IMR-90 (cell line): Measurements from ENCODE around the gene TMEM176A. TPM values are rescaled to one million over a fixed set of nuclear protein-coding genes. Genes with fewer than 3 reads are reported as not detected.

Experiments
- ATAC-seq: fragments of 200-7000 bp; cut with Tn5 transposase; 2 replicates; pipeline ENCODE4 v1.9.1; 2020; ENCODE audit warnings: low read depth, mild to moderate bottlenecking, moderate library complexity
- BruUV-seq: library from RNA; stranded (reverse); fragments of 400-500 nt; replicated peaks from 2 replicates; lab custom pipeline; 2021; lab: Mats Ljungman, UMichigan
- CTCF ChIA-PET: fragments of 300-600 bp; formaldehyde crosslinking; extraction: SDS; loops from one replicate; lab custom pipeline; 2021; ENCODE audit warnings: antibody characterized with exemption; lab: Yijun Ruan, JAX
- POLR2A ChIA-PET: fragments of 300-600 bp; sonication (Branson Sonifier 250); formaldehyde crosslinking; loops from one replicate; lab custom pipeline; 2022; ENCODE audit warnings: antibody characterized with exemption; ENCODE audit not compliant: unreplicated experiment; lab: Charles Lee
- DNase-seq: peaks from one replicate; pipeline ENCODE4 v3.0.0; 2013
- H2AFZ ChIP-seq: replicated peaks from 2 replicates; pipeline ENCODE3; 2013; ENCODE audit warnings: low read length, mild to moderate bottlenecking; ENCODE audit not compliant: poor library complexity
- H2AK5ac ChIP-seq: 2 replicates; pipeline ENCODE4 v1.6.1; 2013; ENCODE audit warnings: low read depth, low read length, inconsistent platforms
- H2AK9ac ChIP-seq: replicated peaks from 2 replicates; pipeline ENCODE3; 2013; ENCODE audit warnings: mild to moderate bottlenecking, low read depth, low read length, moderate library complexity; ENCODE audit not compliant: poor library complexity
- H2BK120ac ChIP-seq: 2 replicates; pipeline ENCODE4 v1.6.1; 2013; ENCODE audit warnings: low read depth, low read length, inconsistent platforms
- H2BK15ac ChIP-seq: 3 replicates; pipeline ENCODE4 v1.6.1; 2013; ENCODE audit warnings: low read depth, low read length, inconsistent platforms
- H2BK20ac ChIP-seq: 2 replicates; pipeline ENCODE4 v1.6.1; 2013; ENCODE audit warnings: low read depth, mild to moderate bottlenecking, inconsistent platforms, low read length, moderate library complexity
- H2BK5ac ChIP-seq: 2 replicates; pipeline ENCODE4 v1.6.1; 2013; ENCODE audit warnings: mild to moderate bottlenecking, low read depth, low read length, inconsistent platforms; ENCODE audit not compliant: poor library complexity, severe bottlenecking
- H3K14ac ChIP-seq: replicated peaks from 2 replicates; pipeline ENCODE4 v1.6.1; 2013; ENCODE audit warnings: low read depth, low read length, inconsistent platforms
- H3K18ac ChIP-seq: 2 replicates; pipeline ENCODE4 v1.6.1; 2013; ENCODE audit warnings: low read depth, low read length, control low read depth
- H3K23ac ChIP-seq: 2 replicates; pipeline ENCODE4 v1.6.1; 2013; ENCODE audit warnings: low read depth, low read length, inconsistent platforms
- H3K27ac ChIP-seq: 2 replicates; pipeline ENCODE4 v1.5.1; 2013; ENCODE audit warnings: mild to moderate bottlenecking, control low read depth, low read length; ENCODE audit not compliant: insufficient read depth
- H3K27me3 ChIP-seq: 2 replicates; pipeline ENCODE4 v1.6.1; 2013; ENCODE audit warnings: low read length; ENCODE audit not compliant: control insufficient read depth, insufficient read depth
- H3K36me3 ChIP-seq: 2 replicates; pipeline ENCODE4 v1.6.1; 2013; ENCODE audit warnings: low read length, mixed read lengths; ENCODE audit not compliant: control insufficient read depth, insufficient read depth
- H3K4ac ChIP-seq: 2 replicates; pipeline ENCODE4 v1.6.1; 2013; ENCODE audit warnings: low read depth, low read length, inconsistent platforms
- H3K4me1 ChIP-seq: 2 replicates; pipeline ENCODE4 v1.6.1; 2013; ENCODE audit warnings: low read length, mixed read lengths; ENCODE audit not compliant: control insufficient read depth, insufficient read depth
- H3K4me2 ChIP-seq: 2 replicates; pipeline ENCODE4 v1.6.1; 2013; ENCODE audit warnings: low read depth, mild to moderate bottlenecking, control low read depth, low read length, moderate library complexity
- H3K4me3 ChIP-seq: 2 replicates; pipeline ENCODE4 v1.5.1; 2013; ENCODE audit warnings: low read depth, mild to moderate bottlenecking, control low read depth, low read length, moderate library complexity; ENCODE audit not compliant: insufficient read depth
- H3K56ac ChIP-seq: 2 replicates; pipeline ENCODE4 v1.6.1; 2013; ENCODE audit warnings: low read length, inconsistent platforms; ENCODE audit not compliant: insufficient read depth; ENCODE audit errors: extremely low read depth
- H3K79me1 ChIP-seq, 2 experiments: 2 replicates each; pipeline ENCODE4 v1.6.1; 2013; ENCODE audit warnings: low read length in 2 of 2, inconsistent platforms in 1 of 2, low read depth in 1 of 2
- H3K9ac ChIP-seq: 2 replicates; pipeline ENCODE4 v1.6.1; 2013; ENCODE audit warnings: low read depth, low read length, control low read depth
- H3K9me1 ChIP-seq: 2 replicates; pipeline ENCODE4 v1.6.1; 2013; ENCODE audit warnings: low read length, inconsistent platforms; ENCODE audit not compliant: insufficient read depth
- H3K9me3 ChIP-seq: 2 replicates; pipeline ENCODE4 v1.6.1; 2013; ENCODE audit warnings: low read length; ENCODE audit not compliant: control insufficient read depth, insufficient read depth
- H4K20me1 ChIP-seq: 2 replicates; pipeline ENCODE4 v1.6.1; 2013; ENCODE audit warnings: low read length, inconsistent platforms; ENCODE audit not compliant: insufficient read depth
- H4K5ac ChIP-seq: 2 replicates; pipeline ENCODE4 v1.6.1; 2013; ENCODE audit warnings: mild to moderate bottlenecking, low read depth, low read length, control low read depth
- H4K8ac ChIP-seq, 2 experiments: 2 replicates each; pipeline ENCODE4 v1.6.1; 2013; ENCODE audit warnings: low read depth in 2 of 2, low read length in 2 of 2, control low read depth in 1 of 2, inconsistent platforms in 1 of 2
- H4K91ac ChIP-seq: 2 replicates; pipeline ENCODE4 v1.6.1; 2013; ENCODE audit warnings: low read depth, low read length, inconsistent platforms; ENCODE audit not compliant: insufficient read depth
- CHD1 ChIP-seq: IDR thresholded peaks from 2 replicates; pipeline ENCODE4 v1.6.1; 2012; ENCODE audit warnings: low read depth, low read length, improper control_type of control experiment
- CTCF ChIP-seq: conservative IDR thresholded peaks from 2 replicates; pipeline ENCODE4 v1.5.1; 2012; ENCODE audit warnings: mild to moderate bottlenecking, low read depth, low read length, improper control_type of control experiment
- WGBS, 2 experiments: methylation state at CpG; one replicate each; pipeline versions ENCODE4 v1.1.5 to v1.1.7; 2013; ENCODE audit warnings: missing lambda C conversion rate in 2 of 2; ENCODE audit not compliant: insufficient read length in 1 of 2; ENCODE audit errors: extremely low coverage in 2 of 2; 5-methylcytosine and 5-hydroxymethylcytosine counted together
- dilution Hi-C: fragments of 300-500 bp; cut with HindIII; formaldehyde crosslinking; loops from one replicate; pipeline ENCODE4 v1.14.3; 2018; ENCODE audit warnings: low sequenced_read_pairs; ENCODE audit not compliant: unreplicated experiment
- in situ Hi-C: fragments of 300-500 bp; cut with MboI; formaldehyde crosslinking; loops from 3 replicates; pipeline ENCODE4 v1.14.3; 2019; ENCODE audit warnings: low sequenced_read_pairs, inconsistent platforms, mixed read lengths
- intact Hi-C: fragments of 100-400 bp; cut with micrococcal nuclease; formaldehyde crosslinking; loops from 2 replicates; pipeline ENCODE4 v1.10.0; 2022
- polyA plus RNA-seq, 3 experiments: library from polyadenylated mRNA; depleted of rRNA; stranded (reverse); fragments of >200 nt; gene quantifications; 2 replicates each; pipeline ENCODE4 v1.2.3, GENCODE V29; 2012; ENCODE audit warnings: low replicate concordance in 1 of 3
- total RNA-seq: library from RNA; depleted of rRNA; stranded (reverse); fragments of >200 nt; gene quantifications from 2 replicates; pipeline ENCODE4 v1.2.3, GENCODE V29; 2012

Gene TMEM176A
- total and polyA plus RNA-seq, 2 of the 4 experiments (the other 2 are of a cell fraction) = not detected

GRCh38 chr7:150753826-150754603 lies 46.6 kb upstream of the TMEM176A start:
- no peaks in the 10 kb centered on the region for H3K9me3 ChIP-seq
- H3K56ac ChIP-seq = no peak overlapping the region
- in situ Hi-C loops = no loop called here
- no peaks in the 10 kb centered on the region for H3K36me3 ChIP-seq
- H2BK15ac ChIP-seq = no peak overlapping the region
- CTCF ChIA-PET = interaction anchor here (0.7 kb wide), 1 partner anchor 855 kb away, joined by 3 read pairs; no protein-coding TSS in a partner anchor
- no peak overlapping the region for H3K4ac ChIP-seq
- H3K18ac ChIP-seq = no peak overlapping the region
- H4K20me1 ChIP-seq = no peaks in the 10 kb centered on the region
- ATAC-seq = peak; percentile 83
- no CpG with 5 or more reads among the region's 3 CpGs for WGBS, 2 experiments
- no peak overlapping the region for H4K8ac ChIP-seq
- no peaks in the 10 kb centered on the region; the same call in 1 of the 2 replicates for H3K27me3 ChIP-seq
- DNase-seq = no peak
- H3K9me1 ChIP-seq = no peaks in the 10 kb centered on the region
- no peak overlapping the region for H2AFZ ChIP-seq
- no peak overlapping the region for H3K9ac ChIP-seq
- no TSS peak for BruUV-seq
- H2BK20ac ChIP-seq = no peak overlapping the region
- H4K5ac ChIP-seq = no peak overlapping the region
- no peak overlapping the region for H3K4me3 ChIP-seq
- no peak overlapping the region for H3K4me2 ChIP-seq
- intact Hi-C loops = loop anchor here (10.0 kb wide), 1 partner anchor 469 kb away; no protein-coding TSS in a partner anchor
- H3K14ac ChIP-seq = no peak overlapping the region
- H2BK120ac ChIP-seq = no peak overlapping the region
- H3K79me1 ChIP-seq = no peaks in the 10 kb centered on the region
- H4K91ac ChIP-seq = no peak overlapping the region
- TF ChIP-seq CHD1 (no peak), CTCF (0 out of 2 replicates have a peak, but pooled peaks have one; percentile 9)
- no peak overlapping the region for H2AK5ac ChIP-seq
- H2AK9ac ChIP-seq = no peak overlapping the region
- dilution Hi-C loops = no loop called here
- POLR2A ChIA-PET = interaction anchor here (0.7 kb wide), 1 partner anchor 202 kb away, joined by 4 read pairs; no protein-coding TSS in a partner anchor
- no peak overlapping the region for H2BK5ac ChIP-seq
- no peaks in the 10 kb centered on the region for H3K4me1 ChIP-seq
- H3K27ac ChIP-seq = no peak overlapping the region
- H3K23ac ChIP-seq = no peak overlapping the region
